GM18499 (cell line): ENCODE data around the gene GARNL3.

Experiments used
- ATAC-seq: cut with Tn5 transposase; IDR thresholded peaks from one replicate; pipeline ENCODE4 v1.9.1; 2021; ENCODE audit warnings: moderate number of reproducible peaks; ENCODE audit not compliant: insufficient read depth, unreplicated experiment

GARNL3 gene

DNA sequence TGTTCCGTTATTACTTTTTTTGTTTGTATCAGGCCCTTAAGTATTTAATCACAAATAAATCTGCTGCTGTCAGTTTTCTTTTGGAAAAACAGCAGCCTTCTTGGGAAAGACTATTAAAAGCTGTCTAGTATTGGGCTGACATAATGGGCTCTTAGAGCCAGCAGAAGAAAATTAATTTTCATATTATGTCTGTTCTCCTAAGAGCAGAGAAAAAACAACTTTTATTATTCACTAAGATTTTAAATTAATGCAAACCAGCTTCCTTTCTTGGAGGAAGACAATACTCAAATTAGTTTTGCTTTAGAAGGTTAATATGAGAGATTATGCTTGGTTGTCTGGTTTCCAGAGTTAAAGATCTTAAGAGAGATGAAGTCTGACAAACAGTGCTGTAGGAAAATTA is 30.6 kb upstream of the GARNL3 start:
- ATAC-seq = no peak

DNA sequence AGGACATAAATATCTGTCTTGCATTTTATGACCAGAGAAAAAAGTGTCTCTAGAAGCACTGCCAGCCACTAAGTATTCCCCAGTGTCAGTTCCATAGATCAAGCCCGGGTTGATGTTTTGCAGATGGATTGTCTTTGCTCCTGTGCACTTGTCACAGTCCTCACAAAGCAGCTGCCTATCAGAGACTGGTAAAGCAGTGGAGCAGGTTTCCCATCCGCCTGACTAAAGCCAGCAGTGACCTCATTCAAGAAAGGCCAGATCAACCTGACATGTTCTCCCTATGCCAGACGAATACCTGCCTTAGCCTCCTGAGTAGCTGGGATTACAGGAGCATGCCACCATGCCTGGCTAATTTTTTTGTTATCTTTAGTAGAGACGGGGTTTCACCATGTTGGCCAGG is 26.8 kb upstream of the GARNL3 start:
- no peak for ATAC-seq

DNA sequence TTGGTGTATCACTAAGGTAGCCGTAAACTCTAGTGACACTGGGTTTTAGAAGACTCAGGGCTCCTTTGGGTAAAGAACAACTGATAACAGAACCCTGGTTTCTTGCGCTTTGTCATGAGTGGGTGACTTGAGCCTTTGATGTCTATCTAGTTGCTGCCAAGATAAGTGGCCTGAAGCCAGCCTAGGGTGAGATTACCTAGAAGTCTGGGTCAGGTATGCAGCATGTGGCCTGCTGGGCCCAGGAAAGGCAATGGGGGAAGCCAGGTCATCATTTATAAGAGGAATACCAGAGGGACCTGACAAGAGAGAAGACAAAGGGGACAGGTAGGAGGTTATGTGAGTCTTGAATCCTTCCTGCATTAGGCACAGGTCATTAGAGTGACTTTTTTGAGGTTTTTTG is 23.2 kb upstream of the GARNL3 start:
- ATAC-seq = no peak

DNA sequence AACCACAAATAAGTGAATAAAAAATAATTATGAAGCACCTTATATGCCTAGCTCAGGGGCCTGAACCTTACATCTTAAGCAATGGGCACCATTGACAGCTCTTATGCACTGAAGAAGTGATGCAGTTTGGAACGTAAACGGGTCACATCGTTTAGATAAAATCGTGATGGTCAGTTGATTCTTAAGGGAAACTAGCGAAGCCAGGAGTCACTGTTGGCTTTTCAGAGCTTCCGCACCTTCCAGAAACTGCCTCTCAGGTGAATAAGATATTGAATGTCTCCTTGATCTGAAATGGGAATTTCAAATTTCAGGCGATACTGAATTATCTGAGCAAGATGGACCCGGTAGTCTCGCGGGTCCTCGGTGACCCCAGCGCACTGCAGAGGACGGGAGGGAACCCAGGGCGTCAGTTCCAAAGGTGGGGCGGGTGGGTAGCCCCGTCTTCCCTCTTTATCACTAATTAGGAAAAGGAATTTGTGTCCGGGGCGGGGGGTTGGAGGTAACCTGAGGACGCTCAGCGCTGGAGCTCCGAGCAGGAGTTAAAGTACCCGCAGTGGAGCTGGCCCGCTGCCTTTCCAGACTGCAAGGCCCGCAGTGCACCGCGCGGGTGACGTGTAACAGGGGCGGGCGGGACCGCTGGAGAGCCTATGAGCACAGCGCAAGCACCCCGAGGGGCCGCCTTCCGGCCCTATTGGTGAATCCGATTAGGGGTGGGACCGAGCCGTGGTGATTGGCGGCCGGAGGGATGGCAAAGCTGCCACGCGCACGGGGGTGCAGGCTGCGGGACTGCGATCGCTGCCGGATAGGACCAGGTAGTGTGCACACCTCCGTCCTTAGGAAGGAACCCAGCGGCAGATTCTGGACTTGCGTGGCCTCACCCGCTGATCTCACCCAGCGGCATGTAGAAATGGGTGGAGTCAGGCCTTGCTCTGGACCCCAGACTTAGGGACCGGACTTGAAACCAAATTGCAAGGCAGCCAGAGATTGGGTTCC is 19.7 kb upstream of the GARNL3 start:
- ATAC-seq = peak; percentile 97

GRCh38 chr9:127245637-127246164 is 18.9 kb upstream of the GARNL3 start:
- ATAC-seq = no peak

DNA sequence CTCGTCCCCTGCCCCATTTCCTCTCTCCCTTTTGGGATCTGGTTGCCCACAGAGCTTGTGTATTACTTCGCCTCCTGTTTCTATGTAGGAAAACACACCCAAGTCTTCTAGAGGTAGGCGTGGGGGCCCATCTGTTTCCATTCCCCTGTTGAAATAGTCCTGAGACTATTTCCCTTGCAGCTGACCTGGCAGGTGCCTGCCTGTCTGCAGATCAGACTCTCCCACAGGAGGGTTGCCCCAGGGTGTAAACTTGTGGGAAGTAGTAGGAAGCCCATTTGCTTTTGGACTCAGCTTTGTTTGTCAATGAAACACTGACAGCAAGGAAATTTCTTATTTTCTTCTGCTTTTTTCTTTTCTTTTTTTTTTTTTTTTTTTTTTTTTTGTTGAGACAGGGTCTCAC is 16.3 kb upstream of the GARNL3 start:
- ATAC-seq = no peak

GRCh38 chr9:127249877-127250276 is 14.7 kb upstream of the GARNL3 start:
- no peak for ATAC-seq

- ATAC-seq = no peak
Measured at GRCh38 chr9:127250896-127251391, 13.6 kb upstream of the GARNL3 start.

DNA sequence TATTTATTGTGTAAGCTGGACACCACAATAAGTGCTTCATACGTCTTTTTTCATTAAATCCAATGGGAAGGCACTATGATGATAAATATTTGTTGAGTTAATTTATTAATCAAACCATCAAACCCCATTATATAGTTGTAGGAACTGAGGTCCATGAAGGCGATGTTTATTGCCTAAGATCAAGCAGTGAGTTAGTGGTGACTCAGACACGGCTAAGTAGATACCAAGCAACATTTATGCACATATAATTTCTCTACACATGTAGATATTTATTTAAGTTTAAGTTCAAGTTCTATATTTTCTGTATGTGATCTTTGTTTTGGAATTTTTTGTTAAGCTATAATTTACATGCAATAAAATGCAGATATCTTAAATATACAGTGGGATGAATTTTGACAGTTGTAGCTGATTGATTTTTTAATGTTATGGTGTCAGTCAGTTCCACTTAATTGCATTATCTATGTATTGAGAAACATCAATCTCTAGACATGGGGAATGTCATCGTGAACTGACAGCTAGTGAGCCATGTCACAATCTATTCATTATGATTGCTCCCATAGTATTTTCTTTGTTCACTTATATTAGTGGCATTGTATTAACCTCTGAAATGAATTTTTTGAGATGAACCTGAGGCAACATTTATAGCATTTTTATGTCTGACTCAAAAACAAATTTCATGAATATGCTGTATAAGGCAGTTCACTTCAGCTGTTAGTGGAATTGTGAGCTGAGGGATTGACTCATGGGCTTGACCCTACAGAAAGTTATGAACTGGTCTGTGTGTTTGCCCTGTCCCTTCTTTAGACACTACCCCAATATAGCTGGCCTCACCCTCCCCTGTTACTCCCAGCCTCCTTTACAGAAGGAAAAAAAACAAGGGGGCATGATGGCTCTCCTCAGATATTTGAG is 11.9 kb upstream of the GARNL3 start:
- no peak for ATAC-seq

DNA sequence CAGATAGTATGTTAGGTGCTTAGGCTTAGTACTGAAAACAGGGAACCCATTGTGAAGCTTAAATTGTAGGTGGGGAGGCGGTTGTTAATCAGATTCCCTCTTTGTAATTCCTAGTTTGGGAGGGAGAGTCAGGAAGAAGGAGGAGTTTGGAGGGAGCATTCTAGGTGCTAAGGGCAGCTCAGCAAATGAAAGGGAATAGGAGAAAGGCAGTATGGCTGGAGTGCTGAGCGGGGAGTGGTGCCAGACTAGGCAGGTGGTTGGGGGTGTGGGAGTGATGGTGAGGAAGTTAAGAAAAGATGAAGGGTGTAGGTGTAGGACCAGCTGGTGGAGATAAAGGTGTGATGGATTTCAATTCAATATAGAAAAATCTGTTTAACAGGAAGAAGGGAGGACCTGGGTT is 11.1 kb upstream of the GARNL3 start:
- ATAC-seq = no peak

- ATAC-seq = no peak
Measured at GRCh38 chr9:127255692-127256091, 8.9 kb upstream of the GARNL3 start.

- ATAC-seq = no peak
Measured at GRCh38 chr9:127256324-127256723, 8.2 kb upstream of the GARNL3 start.

- no peak for ATAC-seq
Measured at GRCh38 chr9:127258606-127259471, 5.7 kb upstream of the GARNL3 start.

GRCh38 chr9:127262602-127263001 is 2.0 kb upstream of the GARNL3 start:
- ATAC-seq = no peak

- no peak for ATAC-seq
Measured at GRCh38 chr9:127263237-127263636, 1.3 kb upstream of the GARNL3 start.

DNA sequence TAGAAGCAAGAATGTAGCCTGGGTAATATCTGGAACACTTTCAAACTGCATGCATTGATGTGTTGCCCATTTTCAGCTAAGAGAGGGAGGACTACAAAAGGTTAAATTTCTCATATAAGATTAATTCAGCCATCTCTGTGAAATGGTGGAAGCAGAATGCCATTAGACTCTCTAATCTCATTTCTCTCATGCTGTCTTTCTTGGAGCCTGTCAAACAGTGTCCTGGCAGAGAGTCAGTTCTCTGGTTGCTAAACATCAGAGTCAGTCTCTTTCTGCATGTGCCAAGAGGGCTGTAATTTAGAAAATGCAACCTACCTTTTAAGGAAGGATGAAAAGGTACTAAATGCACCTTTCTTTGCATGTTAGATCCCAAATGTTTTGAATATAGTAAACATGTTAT is 910 bp upstream of the GARNL3 start:
- ATAC-seq = no peak

GRCh38 chr9:127267793-127268525 is 3.4 kb downstream of the GARNL3 start:
- no peak for ATAC-seq

DNA sequence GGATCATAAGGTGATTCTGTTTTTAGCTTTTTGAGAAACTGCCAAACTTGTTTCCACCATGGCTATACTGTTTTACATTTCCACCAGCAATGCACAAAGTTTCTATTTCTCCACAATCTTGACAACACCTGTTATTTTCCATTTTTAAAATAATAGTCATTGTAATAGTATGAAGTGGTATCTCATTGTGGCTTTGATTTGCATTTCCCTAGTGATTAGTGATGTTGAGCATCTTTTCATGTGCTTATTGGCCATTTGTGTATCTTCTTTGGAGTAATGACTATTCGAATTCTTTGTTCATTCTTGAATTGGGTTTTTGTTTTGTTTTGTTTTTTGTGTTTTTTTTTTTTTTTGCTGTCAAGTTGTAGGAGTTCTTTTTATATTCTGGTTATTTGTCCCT is 4.9 kb downstream of the GARNL3 start:
- no peak for ATAC-seq

- ATAC-seq = no peak
Measured at GRCh38 chr9:127273326-127273725, 8.8 kb downstream of the GARNL3 start.
